ENCODE data around the gene GALNT5. TPM values are rescaled to one million over a fixed set of nuclear protein-coding genes. Genes with fewer than 3 reads are reported as not detected.

GALNT5 gene
- polyA plus RNA-seq, 6 donors from 2014 or later: 0.04 TPM; not detected in 5

DNA sequence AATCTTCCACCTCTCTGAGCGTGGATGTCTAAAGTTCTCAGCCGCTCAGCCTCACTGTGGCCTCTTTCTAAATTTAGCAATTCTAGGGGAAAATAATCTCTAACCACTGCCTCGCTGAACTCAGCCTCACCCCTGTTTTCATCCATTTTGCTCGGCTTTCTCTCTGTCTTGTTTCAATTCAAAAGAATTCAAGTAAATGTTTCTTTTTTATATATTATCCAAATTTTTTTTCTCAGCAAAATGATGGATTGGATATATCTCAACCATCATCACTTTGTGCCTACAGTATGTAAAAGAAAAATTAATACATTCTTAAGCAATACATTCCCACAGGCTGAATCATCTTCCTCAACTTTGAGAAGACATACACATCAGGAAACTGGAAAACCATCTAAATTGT is 24.0 kb upstream of the GALNT5 start:
- Mint-ChIP-seq H3K9me3 (peaks cover 0 to 14% (median 0%) of the 10 kb centered on the region in 7 donors), H3K4me1 (no peaks in the 10 kb centered on the region), H3K27ac (no peak overlapping the region), H3K36me3 (no peaks in the 10 kb centered on the region), H3K27me3 (peaks cover 0 to 24% (median 14%) of the 10 kb centered on the region in 3 donors), H3K4me3 (no peak overlapping the region)
- DNase-seq (no peak), ATAC-seq (ENCODE audit: low read depth in 2 of 2) (no peak)

DNA sequence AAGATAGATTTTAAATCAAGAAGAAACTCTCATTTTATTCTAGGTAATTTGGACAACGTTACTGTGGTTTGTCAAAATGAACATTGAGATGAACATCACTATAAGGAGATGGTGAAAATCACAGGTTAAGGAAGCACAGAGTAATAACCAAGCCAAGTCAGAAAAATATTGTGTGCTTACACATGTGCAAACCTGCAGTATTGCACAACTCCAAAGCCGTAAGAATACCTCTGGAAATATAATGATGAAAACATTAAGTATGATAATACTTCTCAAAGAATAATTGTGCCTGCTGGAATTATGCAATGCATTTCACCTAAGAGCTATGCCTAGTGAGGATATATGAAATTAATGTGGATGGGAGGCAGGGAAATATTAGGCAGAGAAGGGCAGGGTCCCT is 21.1 kb upstream of the GALNT5 start:
- H3K4me1 Mint-ChIP-seq: no peaks in the 10 kb centered on the region
- peaks cover 0 to 4% (median 0%) of the 10 kb centered on the region in 7 donors for H3K9me3 Mint-ChIP-seq
- peaks cover 7 to 24% (median 14%) of the 10 kb centered on the region in 3 donors for H3K27me3 Mint-ChIP-seq
- DNase-seq (no peak), ATAC-seq (ENCODE audit: low read depth in 2 of 2) (no peak)
- no peaks in the 10 kb centered on the region for H3K36me3 Mint-ChIP-seq
- no peak overlapping the region for H3K27ac Mint-ChIP-seq
- H3K4me3 Mint-ChIP-seq: no peak overlapping the region

GRCh38 chr2:157238296-157238695 is 19.2 kb upstream of the GALNT5 start:
- H3K27ac Mint-ChIP-seq: no peak overlapping the region
- H3K9me3 Mint-ChIP-seq: peaks cover 0 to 3% (median 0%) of the 10 kb centered on the region in 7 donors
- no peaks in the 10 kb centered on the region for H3K4me1 Mint-ChIP-seq
- H3K4me3 Mint-ChIP-seq: no peak overlapping the region
- no peak for DNase-seq
- H3K36me3 Mint-ChIP-seq: no peaks in the 10 kb centered on the region
- no peak for ATAC-seq (ENCODE audit: low read depth in 2 of 2)
- H3K27me3 Mint-ChIP-seq: peaks cover 7 to 19% (median 14%) of the 10 kb centered on the region in 3 donors

DNA sequence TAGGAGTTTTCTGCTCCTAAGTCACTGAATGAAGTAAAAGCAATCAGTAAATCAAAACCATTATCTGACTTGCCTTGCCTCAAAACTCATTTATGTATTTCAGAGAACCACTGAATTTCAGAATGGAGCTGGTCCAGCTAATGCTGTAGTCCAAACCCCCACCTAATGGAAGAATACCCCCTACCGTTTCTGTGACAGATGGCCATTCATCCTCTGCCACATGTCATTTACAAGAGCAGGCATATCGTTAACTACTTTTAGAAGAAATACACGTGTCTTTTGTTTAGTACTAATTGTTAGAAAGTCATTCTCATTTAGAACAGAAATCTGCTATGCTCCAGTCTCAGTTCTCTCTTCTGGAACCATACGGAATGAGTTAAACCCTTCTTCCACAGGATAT is 12.8 kb upstream of the GALNT5 start:
- no peaks in the 10 kb centered on the region for H3K4me1 Mint-ChIP-seq
- no peaks in the 10 kb centered on the region for H3K36me3 Mint-ChIP-seq
- peaks cover 0 to 3% (median 0%) of the 10 kb centered on the region in 7 donors for H3K9me3 Mint-ChIP-seq
- ATAC-seq (ENCODE audit: low read depth in 2 of 2): no peak
- no peak overlapping the region for H3K27ac Mint-ChIP-seq
- DNase-seq: no peak
- H3K27me3 Mint-ChIP-seq: peaks cover 0 to 6% (median 0%) of the 10 kb centered on the region in 3 donors
- no peak overlapping the region for H3K4me3 Mint-ChIP-seq

GRCh38 chr2:157245144-157245840 is 12.2 kb upstream of the GALNT5 start:
- Mint-ChIP-seq H3K27ac (no peak overlapping the region), H3K9me3 (peaks cover 0 to 3% (median 0%) of the 10 kb centered on the region in 7 donors), H3K4me3 (no peak overlapping the region), H3K4me1 (no peaks in the 10 kb centered on the region), H3K27me3 (peaks cover 0 to 6% (median 0%) of the 10 kb centered on the region in 3 donors), H3K36me3 (no peaks in the 10 kb centered on the region)
- no peak for ATAC-seq (ENCODE audit: low read depth in 2 of 2)
- DNase-seq: no peak

GRCh38 chr2:157245846-157246764 is 11.4 kb upstream of the GALNT5 start:
- H3K9me3 Mint-ChIP-seq: peaks cover 0 to 3% (median 0%) of the 10 kb centered on the region in 7 donors
- DNase-seq (no peak), ATAC-seq (ENCODE audit: low read depth in 2 of 2) (no peak)
- peaks cover 0 to 6% (median 0%) of the 10 kb centered on the region in 3 donors for H3K27me3 Mint-ChIP-seq
- H3K36me3 Mint-ChIP-seq: no peaks in the 10 kb centered on the region
- no peak overlapping the region for H3K27ac Mint-ChIP-seq
- no peaks in the 10 kb centered on the region for H3K4me1 Mint-ChIP-seq
- no peak overlapping the region for H3K4me3 Mint-ChIP-seq

DNA sequence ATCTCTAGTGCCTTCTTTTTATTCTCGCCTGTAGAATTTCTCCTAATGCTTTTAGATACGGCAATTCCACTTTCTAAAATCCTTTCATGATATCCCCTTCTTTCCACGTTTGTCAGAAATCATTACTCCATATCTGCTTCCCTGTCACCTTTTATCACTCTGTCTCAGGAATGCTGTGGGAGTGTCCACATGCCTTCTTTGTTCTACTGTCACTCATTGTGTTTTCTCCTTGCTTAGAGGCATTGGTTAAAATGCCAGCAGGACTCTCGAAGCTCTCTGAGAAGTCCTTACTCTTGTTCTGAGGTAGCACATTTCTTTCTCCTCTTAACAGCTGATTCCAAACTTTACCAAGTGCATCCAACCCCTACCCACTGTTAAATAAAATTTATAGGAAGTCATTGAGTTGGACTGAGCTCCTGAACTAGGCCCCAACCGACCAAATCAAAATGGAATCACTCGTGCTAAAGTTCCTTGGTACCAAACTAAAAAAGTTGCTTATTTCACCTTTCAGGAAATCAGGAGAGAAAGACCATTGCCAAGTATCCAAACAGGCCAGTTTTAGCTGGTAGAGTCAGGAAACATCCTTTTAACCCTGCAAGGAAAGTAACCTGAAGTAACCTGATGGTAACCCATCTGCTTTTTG is 10.6 kb upstream of the GALNT5 start:
- Mint-ChIP-seq H3K27ac (no peak overlapping the region), H3K4me3 (no peak overlapping the region), H3K9me3 (peaks cover 0 to 3% (median 0%) of the 10 kb centered on the region in 7 donors), H3K27me3 (peaks cover 0 to 12% (median 0%) of the 10 kb centered on the region in 3 donors), H3K4me1 (no peaks in the 10 kb centered on the region), H3K36me3 (no peaks in the 10 kb centered on the region)
- ATAC-seq (ENCODE audit: low read depth in 2 of 2) (no peak), DNase-seq (no peak)

GRCh38 chr2:157250836-157251235 is 6.7 kb upstream of the GALNT5 start:
- Mint-ChIP-seq H3K4me3 (no peak overlapping the region), H3K27ac (no peak overlapping the region), H3K36me3 (no peaks in the 10 kb centered on the region)

GRCh38 chr2:157251932-157252331 is 5.6 kb upstream of the GALNT5 start:
- Mint-ChIP-seq H3K27ac (no peak overlapping the region), H3K9me3 (no peaks in the 10 kb centered on the region), H3K4me3 (no peak overlapping the region), H3K4me1 (no peaks in the 10 kb centered on the region), H3K36me3 (no peaks in the 10 kb centered on the region), H3K27me3 (peaks cover 8 to 17% (median 8%) of the 10 kb centered on the region in 3 donors)
- ATAC-seq (ENCODE audit: low read depth in 2 of 2) (no peak), DNase-seq (no peak)

More at GRCh38 chr2:157250836-157251235, 6.7 kb upstream of the GALNT5 start:
- DNase-seq: no peak
- H3K4me1 Mint-ChIP-seq: no peaks in the 10 kb centered on the region
- no peak for ATAC-seq (ENCODE audit: low read depth in 2 of 2)
- H3K27me3 Mint-ChIP-seq: peaks cover 4 to 17% (median 8%) of the 10 kb centered on the region in 3 donors
- H3K9me3 Mint-ChIP-seq: peaks cover 0 to 2% (median 0%) of the 10 kb centered on the region in 7 donors

- H3K9me3 Mint-ChIP-seq: no peaks in the 10 kb centered on the region
- DNase-seq: no peak
- ATAC-seq (ENCODE audit: low read depth in 2 of 2): no peak
- no peaks in the 10 kb centered on the region for H3K4me1 Mint-ChIP-seq
- H3K4me3 Mint-ChIP-seq: no peak overlapping the region
- H3K27ac Mint-ChIP-seq: no peak overlapping the region
- no peaks in the 10 kb centered on the region for H3K36me3 Mint-ChIP-seq
- H3K27me3 Mint-ChIP-seq: peaks cover 8 to 18% (median 8%) of the 10 kb centered on the region in 3 donors
These were observed 5.0 kb upstream of the GALNT5 start for GRCh38 chr2:157252529-157252928.

DNA sequence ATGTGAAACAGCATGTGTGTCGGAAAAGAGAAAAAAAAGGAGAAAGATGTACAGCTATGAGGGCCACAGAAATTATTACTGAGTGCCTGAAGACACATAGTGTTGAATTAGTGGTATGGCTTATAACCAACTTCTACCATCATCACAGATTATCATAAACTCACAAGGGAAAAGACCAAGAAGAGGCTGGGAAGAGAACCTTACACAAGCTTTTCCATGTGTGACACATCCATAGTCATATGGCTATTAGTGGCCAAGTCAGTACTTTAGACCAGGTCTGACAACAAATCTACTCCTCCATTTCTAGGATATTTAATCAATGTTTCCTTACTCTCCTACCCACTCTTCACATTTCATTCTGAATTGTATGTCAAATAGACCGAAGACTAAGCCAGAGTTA is 3.5 kb upstream of the GALNT5 start:
- ATAC-seq (ENCODE audit: low read depth in 2 of 2) (no peak), DNase-seq (no peak)
- Mint-ChIP-seq H3K27me3 (peaks cover 11 to 34% (median 20%) of the 10 kb centered on the region in 3 donors), H3K36me3 (no peaks in the 10 kb centered on the region), H3K4me3 (no peak overlapping the region), H3K4me1 (peaks cover 0 to 2% (median 0%) of the 10 kb centered on the region in 3 donors), H3K27ac (no peak overlapping the region), H3K9me3 (no peaks in the 10 kb centered on the region)

DNA sequence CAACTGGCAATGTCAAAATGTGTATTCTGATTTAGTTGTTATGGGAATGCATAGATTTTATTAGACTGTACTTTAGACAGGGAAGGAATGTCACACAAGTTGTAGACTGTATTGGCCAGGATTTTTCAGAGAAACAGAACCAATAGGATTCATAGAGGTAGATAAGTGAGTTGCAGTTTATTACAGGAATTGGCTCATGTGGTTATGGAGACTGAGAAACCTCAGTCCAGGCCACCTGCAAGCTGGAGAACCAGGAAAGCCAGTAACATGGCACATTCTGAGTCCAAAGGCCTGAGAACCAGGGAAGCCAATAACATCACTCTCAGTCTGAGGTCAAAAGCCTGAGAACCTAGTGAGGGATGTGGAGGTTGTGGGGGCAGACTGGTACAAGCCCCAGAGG is 1.8 kb upstream of the GALNT5 start:
- peaks cover 11 to 34% (median 20%) of the 10 kb centered on the region in 3 donors for H3K27me3 Mint-ChIP-seq
- peaks cover 0 to 2% (median 0%) of the 10 kb centered on the region in 3 donors for H3K4me1 Mint-ChIP-seq
- H3K4me3 Mint-ChIP-seq: no peak overlapping the region
- ATAC-seq (ENCODE audit: low read depth in 2 of 2) (no peak), DNase-seq (no peak)
- no peaks in the 10 kb centered on the region for H3K9me3 Mint-ChIP-seq
- no peaks in the 10 kb centered on the region for H3K36me3 Mint-ChIP-seq
- peak overlapping the region in 1 of 6 donors; percentile 25 for H3K27ac Mint-ChIP-seq

GRCh38 chr2:157256626-157257025 is 879 bp upstream of the GALNT5 start:
- H3K9me3 Mint-ChIP-seq: no peaks in the 10 kb centered on the region
- peaks cover 0 to 8% (median 0%) of the 10 kb centered on the region in 3 donors for H3K4me1 Mint-ChIP-seq
- ATAC-seq (ENCODE audit: low read depth in 2 of 2) (no peak), DNase-seq (no peak)
- H3K36me3 Mint-ChIP-seq: no peaks in the 10 kb centered on the region
- H3K27ac Mint-ChIP-seq: no peak overlapping the region
- peaks cover 11 to 31% (median 20%) of the 10 kb centered on the region in 3 donors for H3K27me3 Mint-ChIP-seq
- H3K4me3 Mint-ChIP-seq: no peak overlapping the region
